Measurements from ENCODE around the gene MVD.

MVD gene

GRCh38 chr16:88697116-88697830 lies 34.4 kb upstream of the MVD start:
- no peak for DNase-seq (ENCODE audit: low read depth)

GRCh38 chr16:88696441-88696840 lies 33.5 kb upstream of the MVD start:
- DNase-seq (ENCODE audit: low read depth) = no peak

GRCh38 chr16:88695753-88696152 lies 32.9 kb upstream of the MVD start:
- DNase-seq (ENCODE audit: low read depth) = no peak

- no peak for DNase-seq (ENCODE audit: low read depth)
Observed at GRCh38 chr16:88695218-88695617, 32.3 kb upstream of the MVD start.

GRCh38 chr16:88694221-88695087 lies 31.6 kb upstream of the MVD start:
- DNase-seq (ENCODE audit: low read depth) = no peak

- no peak for DNase-seq (ENCODE audit: low read depth)
Observed at GRCh38 chr16:88693420-88694177, 30.7 kb upstream of the MVD start.

GRCh38 chr16:88692861-88693260 lies 30.0 kb upstream of the MVD start:
- no peak for DNase-seq (ENCODE audit: low read depth)

- DNase-seq (ENCODE audit: low read depth) = no peak
Observed at GRCh38 chr16:88691924-88692560, 29.2 kb upstream of the MVD start.

GRCh38 chr16:88691129-88691813 lies 28.4 kb upstream of the MVD start:
- no peak for DNase-seq (ENCODE audit: low read depth)

- no peak for DNase-seq (ENCODE audit: low read depth)
Observed at GRCh38 chr16:88690341-88691128, 27.6 kb upstream of the MVD start.

- no peak for DNase-seq (ENCODE audit: low read depth)
Observed at GRCh38 chr16:88688013-88688778, 25.3 kb upstream of the MVD start.

- no peak for DNase-seq (ENCODE audit: low read depth)
Observed at GRCh38 chr16:88687676-88688012, 24.8 kb upstream of the MVD start.

GRCh38 chr16:88687254-88687576 lies 24.3 kb upstream of the MVD start:
- DNase-seq (ENCODE audit: low read depth) = no peak

GRCh38 chr16:88686439-88687253 lies 23.8 kb upstream of the MVD start, which contains the start of gene SNAI3:
Gene SNAI3, minus strand, starts transcription at chr16:88686507. Its CDS starts 101 bp downstream, at chr16:88686406.
- no peak for DNase-seq (ENCODE audit: low read depth)

- DNase-seq (ENCODE audit: low read depth) = no peak
Observed at GRCh38 chr16:88686062-88686438, 23.2 kb upstream of the MVD start.

- DNase-seq (ENCODE audit: low read depth) = peak; percentile 4
Observed at GRCh38 chr16:88685156-88686061, 22.5 kb upstream of the MVD start.

- no peak for DNase-seq (ENCODE audit: low read depth)
Observed at GRCh38 chr16:88684569-88685155, 21.8 kb upstream of the MVD start.
